Stomach (tissue), 9 donors: ENCODE data around the gene MSI2. TPM values are rescaled to one million over a fixed set of nuclear protein-coding genes. Genes with fewer than 3 reads are reported as not detected.

Source experiments
- DNase-seq, 2 donors: peaks; one replicate each; pipeline versions ENCODE4 v3.0.0 to v3.0.0-alpha.2; 2013 to 2019
- H3K27ac ChIP-seq, 5 donors: fragments of 200-600 bp in 4 of 5; sonication (generic) in 4 of 5; one replicate each; pipeline ENCODE4 v1.5.1; 2013 to 2019; ENCODE audit warnings: mild to moderate bottlenecking in 1 of 5, moderate library complexity in 1 of 5
- H3K27me3 ChIP-seq, 3 donors: fragments of 200-600 bp; sonication (generic); one replicate each; pipeline ENCODE4 v1.5.1; 2017 to 2019; ENCODE audit warnings: mixed run types in 1 of 3
- H3K36me3 ChIP-seq, 4 donors: fragments of 200-600 bp; sonication (generic); 1 replicate in 3 of 4; 2 replicates in 1 of 4; pipeline ENCODE4 v1.5.1; 2016 to 2019
- H3K4me1 ChIP-seq, 4 donors: fragments of 200-600 bp; sonication (generic); one replicate each; pipeline ENCODE4 v1.5.1; 2016 to 2019
- H3K4me3 ChIP-seq, 4 donors: fragments of 200-600 bp; sonication (generic) in 3 of 4; one replicate each; pipeline ENCODE4 v1.5.1; 2016 to 2019; ENCODE audit warnings: mild to moderate bottlenecking in 1 of 4
- H3K9me3 ChIP-seq, 4 donors: fragments of 200-600 bp; sonication (generic); one replicate each; pipeline ENCODE4 v1.5.1; 2016 to 2019
- EP300 ChIP-seq: sonication (generic); formaldehyde crosslinking; IDR thresholded peaks from one replicate; pipeline ENCODE4 v1.6.1; 2017; ENCODE audit warnings: antibody characterized with exemption
- POLR2A ChIP-seq, 4 donors: fragments of 450-650 bp; IDR thresholded peaks; one replicate each; pipeline ENCODE4 v1.6.1; 2016; ENCODE audit warnings: antibody characterized with exemption in 4 of 4, control low read depth in 2 of 4, mild to moderate bottlenecking in 1 of 4, moderate library complexity in 1 of 4
- POLR2AphosphoS5 ChIP-seq, 3 donors: sonication (generic); formaldehyde crosslinking; IDR thresholded peaks; one replicate each; pipeline ENCODE4 v1.6.1; 2016; ENCODE audit warnings: antibody characterized with exemption in 3 of 3
- WGBS, 5 donors: extraction: QIAGEN DNeasy Blood & Tissue Kit in 3 of 5; methylation state at CpG; one replicate each; pipeline versions ENCODE4 v1.1.5 to v1.1.7; 2013 to 2018; 5-methylcytosine and 5-hydroxymethylcytosine counted together
- intact Hi-C: fragments of 100-400 bp; cut with DNase I; formaldehyde crosslinking; loops from one replicate; pipeline ENCODE4 v1.15.1; 2023; ENCODE audit warnings: low total_unique reads
- polyA plus RNA-seq, 3 donors: library from polyadenylated mRNA; stranded (reverse); fragments of 200-250 nt; gene quantifications; one replicate each; pipeline ENCODE4 v1.2.3, GENCODE V29; 2013
- total RNA-seq, 5 donors: library from RNA; depleted of rRNA; stranded (reverse); fragments of >200 nt; gene quantifications; one replicate each; pipeline versions ENCODE4 v1.1.0 to v1.2.3, GENCODE V29; 2014 to 2016
- TF ChIP-seq, protein P1 (sequence below), 7 experiments: fragments of 450-650 bp in 4 of 7; fragments of 200-600 bp in 3 of 7; sonication (generic) in 3 of 7; IDR thresholded peaks; one replicate each; pipeline ENCODE4 v1.5.1; 2016 to 2019; ENCODE audit warnings: antibody characterized with exemption in 7 of 7, control low read depth in 2 of 7, mild to moderate bottlenecking in 1 of 7
- donor health status: healthy with polysubstance abuse.
- donor health status: Bipolar disorder and iron deficiency.
- donor health status: healthy.

MSI2 gene
- total and polyA plus RNA-seq, 8 donors, result 8.3 to 72.4 (median 22.9) TPM

DNA sequence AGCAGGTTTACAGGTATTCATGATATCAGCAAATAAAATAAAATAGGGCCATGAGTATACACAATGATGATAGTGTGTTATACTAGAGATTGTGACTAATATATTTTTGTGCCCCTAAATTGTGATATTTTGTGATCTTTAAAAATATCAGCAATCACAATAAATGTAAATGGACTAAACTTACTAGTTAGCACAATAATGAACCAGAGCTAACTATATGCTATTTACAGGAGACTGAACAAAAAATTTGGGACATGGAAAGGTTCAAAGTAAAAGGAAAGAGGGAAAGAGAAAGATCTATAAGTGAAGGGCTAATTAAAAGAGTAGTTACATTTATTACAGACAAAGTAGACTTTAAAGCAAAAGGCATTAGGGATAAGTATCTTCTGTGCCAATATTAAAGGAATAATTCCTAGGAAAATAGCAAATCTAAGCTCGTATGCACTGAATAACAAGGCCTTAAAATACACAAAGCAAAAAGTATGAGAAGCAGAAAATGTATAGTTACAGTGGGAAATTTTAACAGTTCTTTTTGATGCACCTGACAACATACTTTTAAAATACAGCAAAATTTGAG lies 5.0 kb upstream of the MSI2 start:
- H3K36me3 ChIP-seq, result no peaks in the 10 kb centered on the region
- TF ChIP-seq EP300 (no peak), POLR2AphosphoS5 (IDR thresholded peaks at IDR 0.05) (no peak), POLR2A (IDR thresholded peaks at IDR 0.05) (no peak)
- TF ChIP-seq, protein P1, sequence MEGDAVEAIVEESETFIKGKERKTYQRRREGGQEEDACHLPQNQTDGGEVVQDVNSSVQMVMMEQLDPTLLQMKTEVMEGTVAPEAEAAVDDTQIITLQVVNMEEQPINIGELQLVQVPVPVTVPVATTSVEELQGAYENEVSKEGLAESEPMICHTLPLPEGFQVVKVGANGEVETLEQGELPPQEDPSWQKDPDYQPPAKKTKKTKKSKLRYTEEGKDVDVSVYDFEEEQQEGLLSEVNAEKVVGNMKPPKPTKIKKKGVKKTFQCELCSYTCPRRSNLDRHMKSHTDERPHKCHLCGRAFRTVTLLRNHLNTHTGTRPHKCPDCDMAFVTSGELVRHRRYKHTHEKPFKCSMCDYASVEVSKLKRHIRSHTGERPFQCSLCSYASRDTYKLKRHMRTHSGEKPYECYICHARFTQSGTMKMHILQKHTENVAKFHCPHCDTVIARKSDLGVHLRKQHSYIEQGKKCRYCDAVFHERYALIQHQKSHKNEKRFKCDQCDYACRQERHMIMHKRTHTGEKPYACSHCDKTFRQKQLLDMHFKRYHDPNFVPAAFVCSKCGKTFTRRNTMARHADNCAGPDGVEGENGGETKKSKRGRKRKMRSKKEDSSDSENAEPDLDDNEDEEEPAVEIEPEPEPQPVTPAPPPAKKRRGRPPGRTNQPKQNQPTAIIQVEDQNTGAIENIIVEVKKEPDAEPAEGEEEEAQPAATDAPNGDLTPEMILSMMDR (IDR thresholded peaks at IDR 0.05), result no peak
- H3K4me3 ChIP-seq, result no peak overlapping the region
- intact Hi-C loops, result loop anchor here (10.0 kb wide), 2 partner anchors 114 to 194 kb away; no protein-coding TSS in a partner anchor
- peaks cover 0 to 9% (median 4%) of the 10 kb centered on the region in 4 donors for H3K4me1 ChIP-seq
- no peaks in the 10 kb centered on the region for H3K9me3 ChIP-seq
- no peak for DNase-seq
- no peaks in the 10 kb centered on the region for H3K27me3 ChIP-seq
- no peak overlapping the region for H3K27ac ChIP-seq
- 91 to 98% (median 96%) methylated on average over 1 of the region's 1 CpG for WGBS, 5 donors

DNA sequence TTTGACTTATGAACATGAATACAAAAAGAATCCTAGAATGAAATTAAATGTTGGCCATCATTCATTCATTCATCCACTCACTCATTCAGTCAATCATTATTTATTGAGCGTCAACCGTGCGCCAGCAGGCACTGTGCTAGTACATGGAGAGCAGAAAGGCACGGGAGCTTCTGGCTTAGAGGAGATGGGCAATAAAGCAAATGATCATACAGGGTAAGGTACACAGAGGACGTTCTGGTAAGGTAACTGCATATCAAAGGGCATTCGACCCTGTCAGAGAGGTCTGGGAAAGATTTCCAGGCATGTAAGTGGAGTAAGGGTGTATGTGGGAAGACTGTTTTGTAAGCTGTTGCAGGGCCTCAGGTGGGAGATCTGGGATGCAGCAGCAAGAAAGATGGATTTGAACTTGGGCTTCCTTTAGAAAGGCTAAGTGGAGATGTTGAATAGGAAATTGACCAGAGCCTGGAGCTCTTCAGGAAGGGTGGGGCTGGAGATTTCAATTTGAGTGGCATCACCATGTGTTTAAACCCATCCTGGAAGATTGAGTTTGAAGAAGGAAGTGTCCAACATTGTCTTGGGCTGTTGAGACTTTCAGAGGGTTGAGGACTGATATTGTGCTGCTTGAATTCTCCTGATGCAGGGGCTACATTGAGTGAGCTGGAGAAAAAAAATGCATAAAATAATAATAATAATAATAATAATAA lies 2.8 kb upstream of the MSI2 start:
- Histone ChIP-seq H3K27ac (peak overlapping the region in 1 of 5 donors; percentile 9), H3K4me1 (peaks cover 7 to 21% (median 11%) of the 10 kb centered on the region in 4 donors), H3K4me3 (no peak overlapping the region), H3K9me3 (no peaks in the 10 kb centered on the region), H3K27me3 (no peaks in the 10 kb centered on the region), H3K36me3 (no peaks in the 10 kb centered on the region)
- no peak for DNase-seq
- 64 to 70% (median 64%) methylated on average over 6 of the region's 6 CpGs for WGBS, 5 donors
- TF ChIP-seq POLR2AphosphoS5 (IDR thresholded peaks at IDR 0.05) (no peak), POLR2A (IDR thresholded peaks at IDR 0.05) (no peak), EP300 (no peak)
- TF ChIP-seq, protein P1 (IDR thresholded peaks at IDR 0.05), result no peak
- intact Hi-C loops, result loop anchor here (10.0 kb wide), 2 partner anchors 111 to 191 kb away; no protein-coding TSS in a partner anchor

DNA sequence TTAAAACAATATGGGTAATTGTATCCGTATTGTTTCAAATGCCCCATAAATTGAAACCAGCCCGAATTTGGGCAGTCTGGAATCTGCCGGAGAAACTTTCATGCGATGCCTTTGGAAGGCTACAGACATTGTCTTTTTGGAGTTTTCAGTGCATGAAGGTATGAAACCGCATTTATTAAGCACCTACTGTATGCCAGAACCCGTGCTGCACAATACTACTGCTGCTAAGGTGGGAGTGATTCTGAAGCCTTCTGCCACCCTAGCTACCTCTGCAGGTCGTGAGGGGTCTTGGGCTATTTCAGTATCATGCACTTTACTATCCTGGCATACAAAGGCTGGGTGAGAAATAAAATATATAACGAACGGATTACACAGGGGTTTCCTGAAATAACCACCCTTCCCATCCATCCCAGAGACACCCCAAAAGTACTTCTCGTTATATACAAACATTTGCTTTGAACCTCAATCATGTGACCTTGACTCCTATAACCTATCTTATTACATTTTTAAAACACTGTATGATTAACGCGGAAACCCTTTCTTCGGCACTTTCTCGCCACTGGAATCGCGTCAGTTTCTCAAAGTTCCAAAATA lies 1.0 kb upstream of the MSI2 start:
- DNase-seq, result no peak
- TF ChIP-seq EP300 (no peak), POLR2A (IDR thresholded peaks at IDR 0.05) (no peak), POLR2AphosphoS5 (IDR thresholded peaks at IDR 0.05) (no peak)
- TF ChIP-seq, protein P1 (IDR thresholded peaks at IDR 0.05), result no peak
- H3K9me3 ChIP-seq, result no peaks in the 10 kb centered on the region
- intact Hi-C loops, result loop anchor here (10.0 kb wide), 2 partner anchors 110 to 190 kb away; no protein-coding TSS in a partner anchor
- H3K4me1 ChIP-seq, result peaks cover 10 to 39% (median 25%) of the 10 kb centered on the region in 4 donors
- H3K36me3 ChIP-seq, result no peaks in the 10 kb centered on the region
- 27 to 32% (median 29%) methylated on average over 16 of the region's 16 CpGs for WGBS, 5 donors
- H3K4me3 ChIP-seq, result peak overlapping the region; percentile 82 to 91 (median 90)
- H3K27ac ChIP-seq, result peak overlapping the region; percentile 87 to 97 (median 94)
- H3K27me3 ChIP-seq, result no peaks in the 10 kb centered on the region

DNA sequence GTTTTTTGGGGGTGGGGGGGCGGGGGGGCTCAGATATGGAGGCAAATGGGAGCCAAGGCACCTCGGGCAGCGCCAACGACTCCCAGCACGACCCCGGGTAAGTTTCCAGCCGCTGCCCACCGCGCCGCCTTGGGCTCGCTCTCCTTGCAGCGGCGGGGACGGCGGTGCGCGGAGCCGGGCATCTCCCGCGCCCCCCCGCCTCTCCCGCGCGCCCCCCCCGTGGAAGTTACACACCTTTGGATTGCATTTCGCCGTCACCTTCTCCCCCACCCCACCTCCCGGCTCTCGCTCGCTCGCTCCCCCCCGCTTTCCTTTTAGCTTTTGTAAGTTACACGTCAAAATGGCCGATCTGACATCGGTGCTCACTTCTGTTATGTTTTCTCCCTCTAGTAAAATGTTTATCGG lies 387 bp downstream of the MSI2 start:
- intact Hi-C loops, result loop anchor here (10.0 kb wide), 2 partner anchors 108 to 188 kb away; no protein-coding TSS in a partner anchor
- no peaks in the 10 kb centered on the region for H3K27me3 ChIP-seq
- H3K4me3 ChIP-seq, result peak overlapping the region; percentile 82 to 91 (median 90)
- H3K27ac ChIP-seq, result peak overlapping the region; percentile 87 to 97 (median 94)
- DNase-seq, result peak in 1 of 2 donors; percentile 78
- TF ChIP-seq POLR2AphosphoS5 (IDR thresholded peaks at IDR 0.05), result no peak
- TF ChIP-seq, protein P1 (IDR thresholded peaks at IDR 0.05), result no peak
- no peak for TF ChIP-seq POLR2A (IDR thresholded peaks at IDR 0.05)
- no peak for TF ChIP-seq EP300
- WGBS, 5 donors, result 0 to 2% (median 1%) methylated on average over 12 to 36 of the region's 36 CpGs
- peaks cover 10 to 42% (median 26%) of the 10 kb centered on the region in 4 donors for H3K4me1 ChIP-seq
- peaks cover 0 to 2% (median 0%) of the 10 kb centered on the region in 4 donors for H3K36me3 ChIP-seq
- H3K9me3 ChIP-seq, result no peaks in the 10 kb centered on the region
